Neuronal stem cell (in vitro differentiated cells): Measurements from ENCODE around the gene IRGQ.
A peak's percentile ranks its signal among the peaks of the same experiment; 100 is the strongest.

Experiments used
- DNase-seq: peaks from one replicate; pipeline ENCODE4 v3.0.0-alpha.2; 2013; ENCODE audit warnings: low spot score
- H2AFZ ChIP-seq: one replicate; pipeline ENCODE4 v1.6.1; 2013; ENCODE audit warnings: mild to moderate bottlenecking, low read length, inconsistent platforms
- H2AK5ac ChIP-seq: 2 replicates; pipeline ENCODE4 v1.6.1; 2013; ENCODE audit warnings: low read depth, mild to moderate bottlenecking, inconsistent platforms, low read length, moderate library complexity, mixed read lengths
- H2BK120ac ChIP-seq: 2 replicates; pipeline ENCODE4 v1.6.1; 2013; ENCODE audit warnings: low read depth, mild to moderate bottlenecking, inconsistent platforms, low read length, moderate library complexity, mixed read lengths
- H2BK12ac ChIP-seq: one replicate; pipeline ENCODE4 v1.6.1; 2013; ENCODE audit warnings: low read length, inconsistent platforms
- H2BK15ac ChIP-seq: 2 replicates; pipeline ENCODE4 v1.6.1; 2013; ENCODE audit warnings: mild to moderate bottlenecking, low read length, inconsistent platforms, mixed read lengths
- H2BK5ac ChIP-seq: one replicate; pipeline ENCODE4 v1.6.1; 2013; ENCODE audit warnings: inconsistent platforms, mild to moderate bottlenecking, low read length, moderate library complexity
- H3K14ac ChIP-seq: one replicate; pipeline ENCODE4 v1.6.1; 2013; ENCODE audit warnings: low read length, inconsistent platforms
- H3K18ac ChIP-seq: 2 replicates; pipeline ENCODE4 v1.6.1; 2013; ENCODE audit warnings: low read length, inconsistent platforms
- H3K23ac ChIP-seq: 2 replicates; pipeline ENCODE4 v1.6.1; 2013; ENCODE audit warnings: low read depth, mild to moderate bottlenecking, mixed read lengths, low read length, inconsistent platforms; ENCODE audit not compliant: poor library complexity
- H3K27ac ChIP-seq: replicated peaks from 3 replicates; pipeline ENCODE4 v1.5.1; 2013; ENCODE audit warnings: low read length, inconsistent platforms
- H3K27me3 ChIP-seq, 3 experiments: 2 replicates each; pipeline ENCODE4 v1.6.1; 2013; ENCODE audit warnings: low read length in 3 of 3, mild to moderate bottlenecking in 2 of 3, inconsistent platforms in 1 of 3, low read depth in 1 of 3, mixed read lengths in 1 of 3, moderate library complexity in 1 of 3; ENCODE audit not compliant: control insufficient read depth in 3 of 3, insufficient read depth in 3 of 3
- H3K36me3 ChIP-seq, 2 donors: replicated peaks in 1 of 2; 2 replicates each; pipeline ENCODE4 v1.6.1; 2013; ENCODE audit warnings: low read length in 2 of 2; ENCODE audit not compliant: control insufficient read depth in 2 of 2, insufficient read depth in 2 of 2
- H3K4ac ChIP-seq: 2 replicates; pipeline ENCODE4 v1.6.1; 2013; ENCODE audit warnings: inconsistent platforms, mild to moderate bottlenecking, low read length, moderate library complexity
- H3K4me1 ChIP-seq, 2 donors: 1 replicate in 1 of 2; 2 replicates in 1 of 2; pipeline ENCODE4 v1.6.1; 2013; ENCODE audit warnings: low read length in 2 of 2, low read depth in 1 of 2; ENCODE audit not compliant: control insufficient read depth in 2 of 2, insufficient read depth in 1 of 2
- H3K4me2 ChIP-seq: one replicate; pipeline ENCODE4 v1.6.1; 2013; ENCODE audit warnings: mild to moderate bottlenecking, low read length, inconsistent platforms; ENCODE audit not compliant: insufficient read depth, poor library complexity, severe bottlenecking
- H3K4me3 ChIP-seq, 2 donors: 2 replicates each; pipeline ENCODE4 v1.5.1; 2013; ENCODE audit warnings: low read length in 2 of 2, mild to moderate bottlenecking in 2 of 2, inconsistent platforms in 1 of 2, moderate library complexity in 1 of 2
- H3K79me1 ChIP-seq: one replicate; pipeline ENCODE4 v1.6.1; 2013; ENCODE audit warnings: low read depth, mild to moderate bottlenecking, inconsistent platforms, low read length, moderate library complexity
- H3K9ac ChIP-seq: one replicate; pipeline ENCODE4 v1.6.1; 2013; ENCODE audit warnings: mild to moderate bottlenecking, low read depth, low read length, inconsistent platforms; ENCODE audit not compliant: poor library complexity
- H3K9me3 ChIP-seq, 2 donors: replicated peaks in 1 of 2; 2 replicates each; pipeline versions ENCODE3 to v1.6.1; 2013; ENCODE audit warnings: low read length in 2 of 2, mild to moderate bottlenecking in 2 of 2, inconsistent platforms in 1 of 2, low read depth in 1 of 2, mixed read lengths in 1 of 2, moderate library complexity in 1 of 2; ENCODE audit not compliant: control insufficient read depth in 2 of 2, insufficient read depth in 1 of 2
- H4K8ac ChIP-seq: one replicate; pipeline ENCODE4 v1.6.1; 2013; ENCODE audit warnings: low read depth, mild to moderate bottlenecking, inconsistent platforms, low read length, moderate library complexity
- H4K91ac ChIP-seq: one replicate; pipeline ENCODE4 v1.6.1; 2013; ENCODE audit warnings: low read length, low read depth, mild to moderate bottlenecking, inconsistent platforms; ENCODE audit not compliant: poor library complexity
- WGBS, 2 donors: extraction: QIAGEN DNeasy Blood & Tissue Kit; methylation state at CpG; one replicate each; pipeline ENCODE4 v1.1.7; 2013; ENCODE audit warnings: missing lambda C conversion rate in 2 of 2, mixed read lengths in 1 of 2; ENCODE audit not compliant: insufficient read length in 2 of 2, insufficient replicate concordance in 1 of 2; ENCODE audit errors: extremely low coverage in 2 of 2; 5-methylcytosine and 5-hydroxymethylcytosine counted together

IRGQ gene

GRCh38 chr19:43597876-43598275 is 1.9 kb upstream of the IRGQ start:
- no peak overlapping the region for H2BK12ac ChIP-seq
- H3K14ac ChIP-seq, result no peak overlapping the region
- H3K4me1 ChIP-seq, result peaks cover 7 to 8% of the 10 kb centered on the region in 2 donors
- no peaks in the 10 kb centered on the region for H3K9me3 ChIP-seq
- no peak overlapping the region for H3K27ac ChIP-seq
- H2AFZ ChIP-seq, result no peak overlapping the region
- H3K4me3 ChIP-seq, result peak overlapping the region in 1 of 2 donors; percentile 69
- H4K91ac ChIP-seq, result no peak overlapping the region
- no peak overlapping the region for H3K18ac ChIP-seq
- no peak overlapping the region for H2BK5ac ChIP-seq
- no peak overlapping the region for H3K9ac ChIP-seq
- H4K8ac ChIP-seq, result no peak overlapping the region
- no peak overlapping the region for H3K4me2 ChIP-seq
- no peak overlapping the region for H2AK5ac ChIP-seq
- no peak for DNase-seq
- no CpG with 5 or more reads among the region's 5 CpGs for WGBS, 2 donors
- H3K36me3 ChIP-seq, result peaks cover 24 to 68% of the 10 kb centered on the region in 2 donors
- no peak overlapping the region for H3K4ac ChIP-seq
- no peak overlapping the region for H2BK120ac ChIP-seq
- H3K27me3 ChIP-seq, result no peaks in the 10 kb centered on the region
- H3K79me1 ChIP-seq, result peaks cover 10% of the 10 kb centered on the region
- H2BK15ac ChIP-seq, result no peak overlapping the region
- H3K23ac ChIP-seq, result no peak overlapping the region

- Histone ChIP-seq H2BK15ac (no peak overlapping the region), H2AFZ (peak overlapping the region; percentile 84), H3K4me3 (peak overlapping the region; percentile 69 to 82), H3K36me3 (peaks cover 29 to 69% of the 10 kb centered on the region in 2 donors), H3K18ac (no peak overlapping the region), H3K4me2 (peak overlapping the region; percentile 90), H3K27ac (peak overlapping the region; percentile 95), H3K14ac (no peak overlapping the region), H3K4me1 (peaks cover 7 to 8% of the 10 kb centered on the region in 2 donors), H2BK12ac (no peak overlapping the region), H2BK120ac (no peak overlapping the region), H4K8ac (peak overlapping the region; percentile 19), H3K9ac (peak overlapping the region; percentile 68), H3K9me3 (no peaks in the 10 kb centered on the region), H3K79me1 (peaks cover 17% of the 10 kb centered on the region), H2BK5ac (peak overlapping the region; percentile 59), H2AK5ac (peak overlapping the region; percentile 38), H4K91ac (no peak overlapping the region), H3K23ac (no peak overlapping the region), H3K27me3 (no peaks in the 10 kb centered on the region), H3K4ac (no peak overlapping the region)
- no CpG with 5 or more reads among the region's 7 CpGs for WGBS, 2 donors
- DNase-seq, result no peak
Observed at GRCh38 chr19:43596842-43597461, 1.0 kb upstream of the IRGQ start.

GRCh38 chr19:43595605-43595998 is 332 bp downstream of the IRGQ start:
- Histone ChIP-seq H3K4ac (no peak overlapping the region), H3K4me3 (peak overlapping the region; percentile 60 to 83), H4K91ac (no peak overlapping the region), H2BK12ac (no peak overlapping the region), H3K4me1 (peaks cover 7 to 8% of the 10 kb centered on the region in 2 donors), H3K14ac (no peak overlapping the region), H3K9ac (peak overlapping the region; percentile 80), H2BK120ac (no peak overlapping the region), H3K27me3 (no peaks in the 10 kb centered on the region), H3K18ac (peak overlapping the region; percentile 74), H3K79me1 (peaks cover 17% of the 10 kb centered on the region), H4K8ac (no peak overlapping the region), H3K23ac (peak overlapping the region; percentile 56), H2BK15ac (no peak overlapping the region), H3K27ac (no peak overlapping the region), H3K4me2 (peak overlapping the region; percentile 88), H2AK5ac (no peak overlapping the region), H3K9me3 (no peaks in the 10 kb centered on the region), H3K36me3 (peaks cover 29 to 67% of the 10 kb centered on the region in 2 donors), H2AFZ (peak overlapping the region; percentile 72), H2BK5ac (peak overlapping the region; percentile 42)
- WGBS, 2 donors, result no CpG with 5 or more reads among the region's 18 CpGs
- DNase-seq, result no peak

GRCh38 chr19:43594710-43595604 is 977 bp downstream of the IRGQ start:
- peaks cover 31 to 68% of the 10 kb centered on the region in 2 donors for H3K36me3 ChIP-seq
- DNase-seq, result peak; percentile 53
- no CpG with 5 or more reads among the region's 64 CpGs for WGBS, 2 donors

More at GRCh38 chr19:43594710-43595604, 977 bp downstream of the IRGQ start:
- Histone ChIP-seq H2BK12ac (no peak overlapping the region), H3K4ac (no peak overlapping the region), H2BK15ac (no peak overlapping the region), H3K79me1 (peaks cover 17% of the 10 kb centered on the region), H3K9me3 (no peaks in the 10 kb centered on the region), H4K91ac (no peak overlapping the region), H3K27me3 (no peaks in the 10 kb centered on the region), H3K4me1 (peaks cover 7 to 8% of the 10 kb centered on the region in 2 donors), H3K4me2 (peak overlapping the region; percentile 88), H3K23ac (peak overlapping the region; percentile 56), H3K4me3 (peak overlapping the region; percentile 60 to 83), H3K27ac (no peak overlapping the region), H3K9ac (peak overlapping the region; percentile 96), H4K8ac (no peak overlapping the region), H2AFZ (peak overlapping the region; percentile 72), H2BK120ac (no peak overlapping the region), H2AK5ac (peak overlapping the region; percentile 44), H3K18ac (peak overlapping the region; percentile 45), H2BK5ac (peak overlapping the region; percentile 42), H3K14ac (peak overlapping the region; percentile 91)
